ENCODE measurements around the gene EOMES. TPM values are rescaled to one million over a fixed set of nuclear protein-coding genes. Genes with fewer than 3 reads are reported as not detected.

EOMES gene
- polyA plus RNA-seq, 1 experiment = not detected

DNA sequence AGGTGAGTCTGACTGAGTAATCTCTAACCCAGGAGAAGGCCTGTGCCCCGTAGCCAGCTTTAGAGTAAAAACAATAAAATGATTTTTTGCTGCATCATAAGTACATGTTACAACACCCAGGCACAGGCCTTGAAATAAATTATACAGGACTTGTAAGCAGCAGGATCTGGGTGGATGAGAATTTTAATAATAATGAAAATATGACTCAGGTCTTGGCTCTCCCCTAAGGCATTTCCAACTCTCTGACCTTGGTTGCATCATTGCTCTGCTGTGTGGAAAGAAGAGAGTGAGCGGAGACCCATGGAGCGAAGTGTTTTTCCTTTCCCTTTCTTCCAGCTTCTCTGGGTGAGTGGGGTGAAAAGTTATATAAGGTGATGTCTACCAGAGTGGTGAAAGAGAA is 44.6 kb downstream of the EOMES start:
- H3K27me3 ChIP-seq (ENCODE audit: control insufficient read depth, insufficient read depth, low read length) = no peaks in the 10 kb centered on the region
- no peak overlapping the region for H3K4me3 ChIP-seq (ENCODE audit: low read depth, low read length)
- DNase-seq (ENCODE audit: low read depth) = peak; percentile 88
- ChIA-PET POLR2A (no interaction called here), CTCF (interaction anchor here (0.6 kb wide), 2 partner anchors 24 to 211 kb away, joined by 3 to 5 read pairs; no protein-coding TSS in a partner anchor)
- H3K36me3 ChIP-seq (ENCODE audit: control insufficient read depth, insufficient read depth, low read length) = no peaks in the 10 kb centered on the region
- TF ChIP-seq, protein P1, sequence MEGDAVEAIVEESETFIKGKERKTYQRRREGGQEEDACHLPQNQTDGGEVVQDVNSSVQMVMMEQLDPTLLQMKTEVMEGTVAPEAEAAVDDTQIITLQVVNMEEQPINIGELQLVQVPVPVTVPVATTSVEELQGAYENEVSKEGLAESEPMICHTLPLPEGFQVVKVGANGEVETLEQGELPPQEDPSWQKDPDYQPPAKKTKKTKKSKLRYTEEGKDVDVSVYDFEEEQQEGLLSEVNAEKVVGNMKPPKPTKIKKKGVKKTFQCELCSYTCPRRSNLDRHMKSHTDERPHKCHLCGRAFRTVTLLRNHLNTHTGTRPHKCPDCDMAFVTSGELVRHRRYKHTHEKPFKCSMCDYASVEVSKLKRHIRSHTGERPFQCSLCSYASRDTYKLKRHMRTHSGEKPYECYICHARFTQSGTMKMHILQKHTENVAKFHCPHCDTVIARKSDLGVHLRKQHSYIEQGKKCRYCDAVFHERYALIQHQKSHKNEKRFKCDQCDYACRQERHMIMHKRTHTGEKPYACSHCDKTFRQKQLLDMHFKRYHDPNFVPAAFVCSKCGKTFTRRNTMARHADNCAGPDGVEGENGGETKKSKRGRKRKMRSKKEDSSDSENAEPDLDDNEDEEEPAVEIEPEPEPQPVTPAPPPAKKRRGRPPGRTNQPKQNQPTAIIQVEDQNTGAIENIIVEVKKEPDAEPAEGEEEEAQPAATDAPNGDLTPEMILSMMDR (IDR thresholded peaks at IDR 0.05; ENCODE audit: insufficient read depth, low read depth, low read length) = no peak

DNA sequence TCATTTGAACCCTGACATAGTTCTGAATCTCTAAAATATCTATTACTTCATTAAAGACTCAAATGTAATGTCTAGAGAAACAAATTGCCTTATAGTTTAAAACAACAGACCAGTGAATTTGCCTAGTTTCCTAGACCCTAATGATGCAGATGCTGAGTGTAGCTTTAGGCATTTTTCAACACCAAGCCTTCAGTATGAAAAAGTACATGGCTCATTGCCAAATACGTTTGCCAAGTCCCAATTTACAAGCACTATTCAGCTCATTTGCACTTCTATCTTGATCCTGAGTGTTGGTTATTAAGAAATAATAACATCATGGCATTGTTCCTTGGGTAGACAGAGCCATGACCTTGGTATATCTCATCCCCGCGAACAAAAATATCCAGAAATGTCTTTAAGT is 46.8 kb downstream of the EOMES start:
- ChIA-PET CTCF (no interaction called here), POLR2A (no interaction called here)
- Histone ChIP-seq H3K36me3 (ENCODE audit: control insufficient read depth, insufficient read depth, low read length) (no peaks in the 10 kb centered on the region), H3K4me3 (ENCODE audit: low read depth, low read length) (no peak overlapping the region), H3K27me3 (ENCODE audit: control insufficient read depth, insufficient read depth, low read length) (no peaks in the 10 kb centered on the region)
- TF ChIP-seq, protein P1 (IDR thresholded peaks at IDR 0.05; ENCODE audit: insufficient read depth, low read depth, low read length) = no peak
- DNase-seq (ENCODE audit: low read depth) = no peak

DNA sequence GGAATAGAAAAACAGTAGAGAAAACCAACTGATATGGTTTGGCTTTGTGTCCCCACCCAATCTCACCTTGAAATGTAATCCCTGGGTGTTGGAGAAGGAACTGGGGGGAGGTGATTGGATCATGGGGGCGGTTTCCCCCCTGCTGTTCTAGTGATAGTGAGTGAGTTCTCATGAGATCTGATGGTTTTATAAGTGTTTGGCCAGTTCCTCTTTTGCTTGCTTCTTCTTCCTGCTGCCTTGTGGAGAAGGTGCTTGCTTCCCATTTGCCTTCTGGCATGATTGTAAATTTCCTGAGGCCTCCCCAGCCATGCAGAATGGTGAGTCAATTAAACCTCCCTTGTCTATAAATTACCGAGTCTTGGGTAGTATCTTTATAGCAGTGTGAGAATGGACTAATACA is 48.4 kb downstream of the EOMES start:
- Histone ChIP-seq H3K36me3 (ENCODE audit: control insufficient read depth, insufficient read depth, low read length) (no peaks in the 10 kb centered on the region), H3K4me3 (ENCODE audit: low read depth, low read length) (no peak overlapping the region), H3K27me3 (ENCODE audit: control insufficient read depth, insufficient read depth, low read length) (no peaks in the 10 kb centered on the region)
- TF ChIP-seq, protein P1 (IDR thresholded peaks at IDR 0.05; ENCODE audit: insufficient read depth, low read depth, low read length) = no peak
- DNase-seq (ENCODE audit: low read depth) = no peak
- ChIA-PET CTCF (interaction anchor here (1.2 kb wide), 1 partner anchor 15 kb away, joined by 3 read pairs; no protein-coding TSS in a partner anchor), POLR2A (no interaction called here)

DNA sequence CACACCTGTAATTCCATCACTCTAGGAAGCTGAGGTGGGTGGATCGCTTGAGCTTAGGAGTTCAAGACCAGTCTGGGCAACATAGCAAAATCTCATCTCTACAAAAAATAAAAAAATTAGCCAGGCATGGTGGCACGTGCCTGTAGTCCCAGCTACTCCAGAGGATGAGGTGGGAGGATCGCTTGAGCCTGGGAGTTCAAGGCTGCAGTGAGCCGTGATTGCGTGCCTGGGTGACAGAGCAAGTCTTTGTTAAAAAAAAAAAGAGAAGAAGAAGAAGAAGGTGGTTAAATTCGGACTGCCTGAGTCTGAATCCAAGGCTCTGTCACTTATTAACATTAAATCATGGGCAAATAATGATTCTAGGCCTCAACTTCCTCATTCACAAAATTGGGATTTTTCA is 51.0 kb downstream of the EOMES start:
- no peak overlapping the region for H3K4me3 ChIP-seq (ENCODE audit: low read depth, low read length)
- no peaks in the 10 kb centered on the region for H3K36me3 ChIP-seq (ENCODE audit: control insufficient read depth, insufficient read depth, low read length)
- TF ChIP-seq, protein P1 (IDR thresholded peaks at IDR 0.05; ENCODE audit: insufficient read depth, low read depth, low read length) = no peak
- no peak for DNase-seq (ENCODE audit: low read depth)
- ChIA-PET POLR2A (no interaction called here), CTCF (interaction anchor here (1.0 to 1.2 kb wide), 3 partner anchors 10 to 136 kb away, joined by 3 read pairs; no protein-coding TSS in a partner anchor)
- no peaks in the 10 kb centered on the region for H3K27me3 ChIP-seq (ENCODE audit: control insufficient read depth, insufficient read depth, low read length)

DNA sequence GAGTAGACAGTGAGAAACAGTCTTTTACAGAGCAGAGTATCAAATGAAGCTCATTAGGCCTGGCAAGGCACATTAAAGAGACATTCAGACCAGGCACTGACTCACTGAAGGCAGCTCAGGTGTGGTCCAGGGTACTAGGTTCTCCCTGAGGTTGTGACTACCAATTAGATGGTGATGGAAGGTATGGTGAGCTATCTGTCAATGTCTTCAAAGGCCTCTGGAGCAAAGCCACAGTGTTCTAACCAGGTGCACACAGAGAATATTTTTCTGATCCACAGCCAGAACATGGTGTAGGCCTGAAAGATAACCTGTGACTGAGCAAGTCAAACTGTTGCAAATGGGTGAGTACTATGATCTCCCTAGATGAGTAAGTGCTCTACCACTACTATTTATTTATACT is 51.5 kb downstream of the EOMES start:
- ChIA-PET POLR2A (no interaction called here), CTCF (interaction anchor here (0.9 to 1.2 kb wide), 4 partner anchors 10 to 135 kb away, joined by 3 read pairs; no protein-coding TSS in a partner anchor)

More for the DNA sequence above, 51.5 kb downstream of the EOMES start:
- TF ChIP-seq, protein P1 (IDR thresholded peaks at IDR 0.05; ENCODE audit: insufficient read depth, low read depth, low read length) = no peak
- Histone ChIP-seq H3K36me3 (ENCODE audit: control insufficient read depth, insufficient read depth, low read length) (no peaks in the 10 kb centered on the region), H3K4me3 (ENCODE audit: low read depth, low read length) (no peak overlapping the region), H3K27me3 (ENCODE audit: control insufficient read depth, insufficient read depth, low read length) (no peaks in the 10 kb centered on the region)
- DNase-seq (ENCODE audit: low read depth) = no peak

All from BJ (cell line).